H9 (cell line): ENCODE measurements around the gene PHGDH. TPM values are rescaled to one million over a fixed set of nuclear protein-coding genes. Genes with fewer than 3 reads are reported as not detected.
A peak's percentile ranks its signal among the peaks of the same experiment; 100 is the strongest.

Source experiments
- DNase-seq: peaks from one replicate; pipeline ENCODE4 v3.0.0-alpha.2; 2017
- H2AFZ ChIP-seq: one replicate; pipeline ENCODE4 v1.6.1; 2013; ENCODE audit warnings: mild to moderate bottlenecking, low read length, control low read depth, moderate library complexity
- H2AK5ac ChIP-seq: 2 replicates; pipeline ENCODE4 v1.6.1; 2013; ENCODE audit warnings: low read length, control low read depth, mixed read lengths; ENCODE audit not compliant: insufficient read length
- H2BK120ac ChIP-seq: one replicate; pipeline ENCODE4 v1.6.1; 2013; ENCODE audit warnings: low read depth, mild to moderate bottlenecking, low read length, control low read depth, inconsistent platforms; ENCODE audit not compliant: poor library complexity, severe bottlenecking
- H2BK12ac ChIP-seq: 2 replicates; pipeline ENCODE4 v1.6.1; 2013; ENCODE audit warnings: low read length, control low read depth, mixed read lengths, low read depth; ENCODE audit not compliant: insufficient read length
- H2BK15ac ChIP-seq: 2 replicates; pipeline ENCODE4 v1.6.1; 2013; ENCODE audit warnings: low read depth, low read length, control low read depth
- H2BK20ac ChIP-seq: one replicate; pipeline ENCODE4 v1.6.1; 2013; ENCODE audit warnings: low read depth, mild to moderate bottlenecking, low read length, control low read depth, inconsistent platforms; ENCODE audit not compliant: poor library complexity, severe bottlenecking
- H2BK5ac ChIP-seq: 2 replicates; pipeline ENCODE4 v1.6.1; 2013; ENCODE audit warnings: low read length, control low read depth, mixed read lengths; ENCODE audit not compliant: insufficient read length
- H3K14ac ChIP-seq: 2 replicates; pipeline ENCODE4 v1.6.1; 2013; ENCODE audit warnings: low read length, control low read depth; ENCODE audit not compliant: insufficient read depth
- H3K18ac ChIP-seq: 2 replicates; pipeline ENCODE4 v1.6.1; 2013; ENCODE audit warnings: low read depth, mild to moderate bottlenecking, mixed read lengths, low read length, control low read depth; ENCODE audit not compliant: insufficient read length
- H3K23ac ChIP-seq: 2 replicates; pipeline ENCODE4 v1.6.1; 2013; ENCODE audit warnings: low read length, control low read depth, mixed read lengths, low read depth; ENCODE audit not compliant: insufficient read length
- H3K23me2 ChIP-seq: 2 replicates; pipeline ENCODE4 v1.6.1; 2013; ENCODE audit warnings: low read depth, mild to moderate bottlenecking, mixed read lengths, low read length, control low read depth; ENCODE audit not compliant: insufficient read length, poor library complexity, severe bottlenecking
- H3K27ac ChIP-seq: 2 replicates; pipeline ENCODE4 v1.5.1; 2013; ENCODE audit warnings: low read length, control low read depth, mixed read lengths, low read depth; ENCODE audit not compliant: insufficient read length
- H3K27me3 ChIP-seq: 2 replicates; pipeline ENCODE4 v1.6.1; 2013; ENCODE audit warnings: low read length, control low read depth, inconsistent platforms; ENCODE audit not compliant: insufficient read depth
- H3K4ac ChIP-seq: 2 replicates; pipeline ENCODE4 v1.6.1; 2013; ENCODE audit warnings: low read depth, mild to moderate bottlenecking, control low read depth, inconsistent platforms, low read length, moderate library complexity
- H3K4me1 ChIP-seq: 2 replicates; pipeline ENCODE4 v1.6.1; 2013; ENCODE audit warnings: low read length, control low read depth, inconsistent platforms; ENCODE audit not compliant: insufficient read depth
- H3K4me2 ChIP-seq: 2 replicates; pipeline ENCODE4 v1.6.1; 2013; ENCODE audit warnings: low read length, control low read depth, mixed read lengths; ENCODE audit not compliant: insufficient read length, insufficient read depth
- H3K56ac ChIP-seq: 2 replicates; pipeline ENCODE4 v1.6.1; 2013; ENCODE audit warnings: low read depth, mild to moderate bottlenecking, mixed read lengths, low read length, control low read depth; ENCODE audit not compliant: insufficient read length
- H3K79me1 ChIP-seq: 2 replicates; pipeline ENCODE4 v1.6.1; 2013; ENCODE audit warnings: low read depth, mild to moderate bottlenecking, moderate library complexity, low read length, control low read depth, inconsistent platforms; ENCODE audit not compliant: insufficient read depth, poor library complexity, severe bottlenecking
- H3K79me2 ChIP-seq: 2 replicates; pipeline ENCODE4 v1.6.1; 2013; ENCODE audit warnings: low read length, control low read depth, inconsistent platforms; ENCODE audit not compliant: insufficient read depth
- H3K9ac ChIP-seq: 2 replicates; pipeline ENCODE4 v1.6.1; 2013; ENCODE audit warnings: low read length, control low read depth, mixed read lengths; ENCODE audit not compliant: insufficient read length; ENCODE audit errors: extremely low read depth
- H3K9me3 ChIP-seq: one replicate; pipeline ENCODE4 v1.6.1; 2013; ENCODE audit warnings: low read depth, low read length, inconsistent platforms; ENCODE audit not compliant: control insufficient read depth
- H3T11ph ChIP-seq: one replicate; pipeline ENCODE4 v1.6.1; 2013; ENCODE audit warnings: mild to moderate bottlenecking, low read length, control low read depth, inconsistent platforms
- H4K20me1 ChIP-seq: one replicate; pipeline ENCODE4 v1.6.1; 2013; ENCODE audit not compliant: control insufficient read depth, insufficient read length, insufficient read depth
- H4K5ac ChIP-seq: 2 replicates; pipeline ENCODE4 v1.6.1; 2013; ENCODE audit warnings: low read depth, mild to moderate bottlenecking, mixed read lengths, low read length, control low read depth; ENCODE audit not compliant: insufficient read length
- H4K8ac ChIP-seq: replicated peaks from 2 replicates; pipeline ENCODE4 v1.6.1; 2013; ENCODE audit warnings: low read length, control low read depth, mixed read lengths, low read depth; ENCODE audit not compliant: insufficient read length
- H4K91ac ChIP-seq: 2 replicates; pipeline ENCODE4 v1.6.1; 2013; ENCODE audit warnings: low read depth, mild to moderate bottlenecking, moderate library complexity, mixed read lengths, low read length, control low read depth; ENCODE audit not compliant: insufficient read length
- H3K27ac Mint-ChIP-seq, 3 experiments: 2 replicates in 2 of 3; 3 replicates in 1 of 3; pipeline ENCODE4 v1.8.0; 2020 to 2021; ENCODE audit warnings: mixed read lengths in 3 of 3, mild to moderate bottlenecking in 1 of 3, moderate library complexity in 1 of 3
- H3K27me3 Mint-ChIP-seq: 2 replicates; pipeline ENCODE4 v1.8.0; 2021; ENCODE audit warnings: low read depth, mild to moderate bottlenecking, moderate library complexity, mixed read lengths
- H3K36me3 Mint-ChIP-seq, 3 experiments: 2 replicates in 2 of 3; 3 replicates in 1 of 3; pipeline ENCODE4 v1.8.0; 2020 to 2021; ENCODE audit warnings: low read depth in 3 of 3, mixed read lengths in 3 of 3; ENCODE audit not compliant: insufficient read depth in 1 of 3
- H3K4me1 Mint-ChIP-seq, 2 experiments: 2 replicates each; pipeline ENCODE4 v1.8.0; 2020; ENCODE audit warnings: mixed read lengths in 2 of 2
- H3K4me3 Mint-ChIP-seq, 2 experiments: 2 replicates in 1 of 2; 3 replicates in 1 of 2; pipeline ENCODE4 v1.8.0; 2020 to 2021; ENCODE audit warnings: mild to moderate bottlenecking in 2 of 2, mixed read lengths in 2 of 2, moderate library complexity in 1 of 2
- H3K9me3 Mint-ChIP-seq, 2 experiments: 2 replicates in 1 of 2; 3 replicates in 1 of 2; pipeline ENCODE4 v1.8.0; 2020; ENCODE audit warnings: mild to moderate bottlenecking in 2 of 2, mixed read lengths in 2 of 2, moderate library complexity in 1 of 2
- CTCF ChIP-seq: fragments of 200-600 bp; sonication (generic); conservative IDR thresholded peaks from 3 replicates; pipeline ENCODE4 v1.8.0; 2021; ENCODE audit warnings: antibody characterized with exemption, mild to moderate bottlenecking
- WGBS: extraction: QIAGEN DNeasy Blood & Tissue Kit; methylation state at CpG from one replicate; pipeline ENCODE4 v1.1.7; 2013; ENCODE audit warnings: missing lambda C conversion rate, low lambda C conversion rate, mixed read lengths; ENCODE audit not compliant: insufficient read length; ENCODE audit errors: extremely low coverage; 5-methylcytosine and 5-hydroxymethylcytosine counted together
- total RNA-seq: library from RNA; stranded (reverse); gene quantifications from 2 replicates; pipeline ENCODE4 v1.2.1, GENCODE V29; 2021

PHGDH gene
- total RNA-seq, 1 experiment from 2014 or later = 458 TPM

GRCh38 chr1:119697598-119697997 is 14.1 kb upstream of the PHGDH start:
- TF ChIP-seq CTCF = no peak
- H3K27ac ChIP-seq = no peak overlapping the region
- H2BK5ac ChIP-seq = no peak overlapping the region
- H3K4me1 ChIP-seq = no peaks in the 10 kb centered on the region
- no peak overlapping the region for H3K9ac ChIP-seq
- no peak overlapping the region for H2AK5ac ChIP-seq
- H3K18ac ChIP-seq = no peak overlapping the region
- H3T11ph ChIP-seq = no peak overlapping the region
- H4K8ac ChIP-seq = no peak overlapping the region
- Mint-ChIP-seq H3K4me1 (peaks cover 4 to 5% of the 10 kb centered on the region in 2 experiments; a peak in 3 of 4 replicates), H3K36me3 (peaks cover 9 to 29% (median 19%) of the 10 kb centered on the region in 3 experiments), H3K9me3 (peaks cover 26 to 27% of the 10 kb centered on the region in 2 experiments), H3K4me3 (no peak overlapping the region), H3K27me3 (peaks cover 24% of the 10 kb centered on the region), H3K27ac (peak overlapping the region in 1 of 3 experiments; percentile 20; a peak in 1 of 7 replicates)
- WGBS = no CpG with 5 or more reads among the region's 3 CpGs
- no peaks in the 10 kb centered on the region for H4K20me1 ChIP-seq
- no peak overlapping the region for H4K91ac ChIP-seq
- H3K4ac ChIP-seq = no peak overlapping the region
- H4K5ac ChIP-seq = no peak overlapping the region
- H3K56ac ChIP-seq = no peak overlapping the region
- H2AFZ ChIP-seq = no peak overlapping the region
- no peak overlapping the region for H2BK15ac ChIP-seq
- no peak for DNase-seq
- no peaks in the 10 kb centered on the region for H3K23me2 ChIP-seq
- H2BK12ac ChIP-seq = no peak overlapping the region
- no peaks in the 10 kb centered on the region for H3K79me1 ChIP-seq
- H2BK20ac ChIP-seq = no peak overlapping the region
- H3K27me3 ChIP-seq = no peaks in the 10 kb centered on the region
- H3K23ac ChIP-seq = no peak overlapping the region
- H3K79me2 ChIP-seq = no peaks in the 10 kb centered on the region
- H2BK120ac ChIP-seq = no peak overlapping the region
- no peaks in the 10 kb centered on the region for H3K9me3 ChIP-seq
- H3K14ac ChIP-seq = no peak overlapping the region
- H3K4me2 ChIP-seq = no peak overlapping the region
